Ishikawa (cell line): Measurements from ENCODE around the gene CHD9NB.

Experiments used
- MAX ChIP-seq: IDR thresholded peaks from 2 replicates; pipeline ENCODE4 v1.6.1; 2012
- RAD21 ChIP-seq: IDR thresholded peaks from 2 replicates; pipeline ENCODE4 v1.6.1; 2012; ENCODE audit warnings: low read depth
- REST ChIP-seq: IDR thresholded peaks from 2 replicates; pipeline ENCODE4 v1.6.1; 2012; ENCODE audit warnings: low read depth, mild to moderate bottlenecking
- TAF1 ChIP-seq: IDR thresholded peaks from 2 replicates; pipeline ENCODE4 v1.6.1; 2012; ENCODE audit warnings: low read depth, mild to moderate bottlenecking

- TF ChIP-seq TAF1, result no peak
- TF ChIP-seq MAX, result no peak
- TF ChIP-seq RAD21, result no peak
- no peak for TF ChIP-seq REST
These were observed 48.2 kb upstream of the CHD9NB start for GRCh38 chr16:53100889-53101288.
